Gastroesophageal sphincter (tissue), 3 donors: ENCODE measurements around the gene KHNYN.

Experiments used
- CTCF ChIP-seq, 4 experiments: fragments of 200-600 bp in 2 of 4; fragments of 450-650 bp in 2 of 4; sonication (generic) in 1 of 4; IDR thresholded peaks; one replicate each; pipeline ENCODE4 v1.5.1; 2017 to 2019; ENCODE audit warnings: antibody characterized with exemption in 4 of 4, mild to moderate bottlenecking in 2 of 4, moderate library complexity in 2 of 4
- POLR2A ChIP-seq, 2 donors: fragments of 450-650 bp; IDR thresholded peaks; one replicate each; pipeline ENCODE4 v1.6.1; 2017; ENCODE audit warnings: antibody characterized with exemption in 2 of 2, mild to moderate bottlenecking in 2 of 2, moderate library complexity in 1 of 2

GRCh38 chr14:24430682-24431568, 1.2 kb downstream of the KHNYN start:
- no peak for TF ChIP-seq CTCF (IDR thresholded peaks at IDR 0.05)
- peak; percentile 12 for TF ChIP-seq POLR2A (IDR thresholded peaks at IDR 0.05)
